Activated T-helper 1 cell treated with anti-CD3 and anti-CD28 coated beads, Interleukin-12 subunit alpha, Interleukin-12 subunit beta, Interleukin-2, Interleukin-4 antibody, amounts not matched to agents 30 ng/mL and 10 ng/mL and 1 ng/mL, durations not matched to agents 14 hours and 24 hours and 36 hours (primary cell): ENCODE measurements around the gene CADPS2. TPM values are rescaled to one million over a fixed set of nuclear protein-coding genes. Genes with fewer than 3 reads are reported as not detected.

ENCODE experiments used
- DNase-seq: peaks from one replicate; pipeline ENCODE4 v3.0.0; 2021; ENCODE audit warnings: low spot score
- H3K27ac Mint-ChIP-seq: one replicate; pipeline ENCODE4 v1.8.0; 2021; ENCODE audit warnings: mild to moderate bottlenecking, mixed read lengths
- H3K27me3 Mint-ChIP-seq: one replicate; pipeline ENCODE4 v1.8.0; 2022; ENCODE audit warnings: mild to moderate bottlenecking, moderate library complexity, mixed read lengths; ENCODE audit not compliant: insufficient read depth
- H3K36me3 Mint-ChIP-seq: one replicate; pipeline ENCODE4 v1.8.0; 2021; ENCODE audit warnings: low read depth, mixed read lengths
- H3K4me1 Mint-ChIP-seq: one replicate; pipeline ENCODE4 v1.8.0; 2021; ENCODE audit warnings: low read depth, mixed read lengths
- H3K4me3 Mint-ChIP-seq: one replicate; pipeline ENCODE4 v1.8.0; 2021; ENCODE audit warnings: mild to moderate bottlenecking, moderate library complexity, mixed read lengths
- H3K9me3 Mint-ChIP-seq: one replicate; pipeline ENCODE4 v1.8.0; 2021; ENCODE audit warnings: mixed read lengths
- intact Hi-C: fragments of 100-400 bp; cut with micrococcal nuclease; formaldehyde crosslinking; loops from one replicate; pipeline ENCODE4 v1.15.1; 2024
- total RNA-seq: library from RNA; stranded (reverse); gene quantifications from 2 replicates; pipeline ENCODE4 v1.2.3, GENCODE V29; 2022

Gene CADPS2
- total RNA-seq, 1 donor from 2014 or later, result not detected

DNA sequence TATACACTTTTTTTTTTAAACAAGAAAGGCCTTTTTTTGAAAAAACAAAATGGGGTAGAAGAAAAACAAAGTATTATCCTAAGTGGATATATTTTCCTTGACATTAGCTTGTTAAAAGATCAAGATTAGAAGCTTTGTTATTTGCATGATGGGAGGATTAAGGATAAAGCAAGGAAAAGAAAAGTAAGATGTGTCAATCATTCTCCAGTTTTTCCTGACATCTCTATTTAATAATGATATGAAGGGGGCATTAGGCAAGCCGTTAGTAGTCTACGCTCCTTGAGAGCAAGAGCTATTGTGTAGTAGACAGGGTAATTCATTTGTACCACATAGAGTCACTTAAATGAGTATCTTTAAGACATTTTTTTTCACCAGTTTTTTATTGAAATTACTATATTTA is 324.9 kb downstream of the CADPS2 start:
- no peak for DNase-seq
- no peak overlapping the region for H3K27ac Mint-ChIP-seq
- H3K4me1 Mint-ChIP-seq, result no peaks in the 10 kb centered on the region
- no peaks in the 10 kb centered on the region for H3K27me3 Mint-ChIP-seq
- H3K9me3 Mint-ChIP-seq, result no peaks in the 10 kb centered on the region
- no peaks in the 10 kb centered on the region for H3K36me3 Mint-ChIP-seq
- intact Hi-C loops, result no loop called here
- no peak overlapping the region for H3K4me3 Mint-ChIP-seq

GRCh38 chr7:122556873-122557542 is 329.3 kb downstream of the CADPS2 start:
- H3K9me3 Mint-ChIP-seq, result no peaks in the 10 kb centered on the region
- intact Hi-C loops, result no loop called here

GRCh38 chr7:122556219-122556618 is 330.0 kb downstream of the CADPS2 start:
- no peak for DNase-seq
- no peaks in the 10 kb centered on the region for H3K9me3 Mint-ChIP-seq
- no peaks in the 10 kb centered on the region for H3K36me3 Mint-ChIP-seq
- H3K4me1 Mint-ChIP-seq, result no peaks in the 10 kb centered on the region
- H3K4me3 Mint-ChIP-seq, result no peak overlapping the region
- no peaks in the 10 kb centered on the region for H3K27me3 Mint-ChIP-seq
- intact Hi-C loops, result no loop called here
- H3K27ac Mint-ChIP-seq, result no peak overlapping the region

More at GRCh38 chr7:122556873-122557542, 329.3 kb downstream of the CADPS2 start:
- Mint-ChIP-seq H3K27me3 (no peaks in the 10 kb centered on the region), H3K4me1 (no peaks in the 10 kb centered on the region), H3K4me3 (no peak overlapping the region), H3K36me3 (no peaks in the 10 kb centered on the region), H3K27ac (no peak overlapping the region)
- no peak for DNase-seq

DNA sequence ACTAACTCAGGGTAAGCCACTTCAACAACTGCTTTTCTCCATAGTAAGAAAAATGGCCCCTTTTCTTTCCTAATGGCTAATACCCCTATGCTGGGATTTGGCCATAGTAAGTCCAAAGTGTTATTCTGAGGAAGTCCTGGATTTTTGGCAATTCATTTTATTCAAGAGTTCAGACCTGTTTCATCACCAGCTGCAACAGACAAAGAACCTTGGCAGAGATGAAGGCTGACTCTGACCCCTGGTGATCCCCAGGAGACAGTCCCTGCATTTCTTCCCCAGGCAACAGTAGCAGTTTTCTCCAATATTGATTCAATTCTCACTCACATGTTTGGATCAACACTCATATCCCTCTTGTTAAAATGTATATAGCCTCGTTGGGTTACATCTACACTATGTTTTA is 332.5 kb downstream of the CADPS2 start:
- no peaks in the 10 kb centered on the region for H3K9me3 Mint-ChIP-seq
- H3K4me1 Mint-ChIP-seq, result no peaks in the 10 kb centered on the region
- no peak for DNase-seq
- H3K27ac Mint-ChIP-seq, result no peak overlapping the region
- H3K4me3 Mint-ChIP-seq, result no peak overlapping the region
- intact Hi-C loops, result no loop called here
- H3K27me3 Mint-ChIP-seq, result no peaks in the 10 kb centered on the region
- H3K36me3 Mint-ChIP-seq, result no peaks in the 10 kb centered on the region

GRCh38 chr7:122552769-122553168 is 333.5 kb downstream of the CADPS2 start:
- Mint-ChIP-seq H3K9me3 (no peaks in the 10 kb centered on the region), H3K4me1 (no peaks in the 10 kb centered on the region), H3K27ac (no peak overlapping the region), H3K27me3 (no peaks in the 10 kb centered on the region), H3K4me3 (no peak overlapping the region), H3K36me3 (no peaks in the 10 kb centered on the region)
- DNase-seq, result no peak
- intact Hi-C loops, result no loop called here

DNA sequence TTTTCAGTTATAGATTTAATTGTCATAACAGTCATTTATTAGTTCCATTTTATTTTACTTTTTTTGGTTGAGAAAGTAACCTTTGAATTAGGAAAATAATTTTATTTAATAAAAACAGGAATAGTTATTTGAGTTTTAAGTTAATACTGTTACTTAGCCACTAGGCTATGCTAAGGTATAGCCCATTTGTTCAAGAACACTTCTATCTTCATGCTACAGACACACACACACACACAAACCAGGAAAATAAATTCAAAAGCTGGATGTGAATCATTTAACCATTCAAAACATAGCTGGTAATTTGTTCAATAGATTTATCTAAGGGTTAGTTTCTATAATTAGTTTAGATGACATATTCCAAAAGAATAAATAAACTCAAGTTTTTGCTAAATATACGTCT is 335.7 kb downstream of the CADPS2 start:
- H3K27ac Mint-ChIP-seq, result no peak overlapping the region
- intact Hi-C loops, result no loop called here
- no peaks in the 10 kb centered on the region for H3K9me3 Mint-ChIP-seq
- H3K36me3 Mint-ChIP-seq, result no peaks in the 10 kb centered on the region
- no peaks in the 10 kb centered on the region for H3K27me3 Mint-ChIP-seq
- no peak for DNase-seq
- H3K4me3 Mint-ChIP-seq, result no peak overlapping the region
- H3K4me1 Mint-ChIP-seq, result no peaks in the 10 kb centered on the region

DNA sequence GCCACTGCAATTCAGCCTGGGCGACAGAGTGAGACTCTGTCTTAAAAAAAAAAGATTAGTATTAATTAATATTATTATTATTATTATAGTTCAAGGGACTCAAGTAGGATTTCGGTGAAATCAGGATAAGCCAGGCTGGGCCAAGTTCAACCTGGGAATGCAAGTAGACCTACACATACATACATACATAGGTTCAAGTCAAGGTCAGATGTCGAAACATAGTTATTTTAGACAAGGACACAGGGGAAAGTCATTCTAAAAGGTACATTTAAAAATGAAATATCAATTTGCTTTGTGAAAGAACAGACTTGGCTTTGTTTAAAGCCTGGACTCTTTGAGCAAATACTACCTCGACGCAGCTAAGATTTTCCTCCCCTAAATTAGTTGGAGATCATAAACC is 336.7 kb downstream of the CADPS2 start:
- no peaks in the 10 kb centered on the region for H3K27me3 Mint-ChIP-seq

DNA sequence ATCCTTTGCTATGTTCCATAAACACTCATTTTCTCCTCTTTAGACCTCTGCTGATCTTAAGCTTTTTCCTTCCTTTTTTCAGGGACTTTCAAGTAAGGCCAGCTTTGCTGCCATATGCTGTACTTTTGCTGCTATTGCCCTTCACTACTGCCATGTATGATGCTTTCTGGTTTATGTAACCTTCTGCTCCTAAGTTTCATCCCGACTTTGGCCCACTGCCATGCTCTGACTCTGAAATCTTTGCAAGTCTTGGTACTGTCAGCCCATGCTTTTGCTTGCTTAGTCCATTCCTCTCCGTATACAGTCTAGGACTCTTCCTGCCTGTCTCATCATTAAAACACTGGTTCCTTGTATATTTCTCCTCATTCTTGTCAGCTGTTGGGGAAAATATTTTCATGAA is 339.8 kb downstream of the CADPS2 start:
- intact Hi-C loops, result no loop called here
- Mint-ChIP-seq H3K27ac (no peak overlapping the region), H3K36me3 (no peaks in the 10 kb centered on the region), H3K27me3 (no peaks in the 10 kb centered on the region), H3K4me3 (no peak overlapping the region), H3K9me3 (no peaks in the 10 kb centered on the region), H3K4me1 (no peaks in the 10 kb centered on the region)
- DNase-seq, result no peak

More for the DNA sequence above, 336.7 kb downstream of the CADPS2 start:
- no peak overlapping the region for H3K27ac Mint-ChIP-seq
- no peak for DNase-seq
- intact Hi-C loops, result no loop called here
- H3K4me1 Mint-ChIP-seq, result no peaks in the 10 kb centered on the region
- H3K36me3 Mint-ChIP-seq, result no peaks in the 10 kb centered on the region
- H3K4me3 Mint-ChIP-seq, result no peak overlapping the region
- H3K9me3 Mint-ChIP-seq, result no peaks in the 10 kb centered on the region

DNA sequence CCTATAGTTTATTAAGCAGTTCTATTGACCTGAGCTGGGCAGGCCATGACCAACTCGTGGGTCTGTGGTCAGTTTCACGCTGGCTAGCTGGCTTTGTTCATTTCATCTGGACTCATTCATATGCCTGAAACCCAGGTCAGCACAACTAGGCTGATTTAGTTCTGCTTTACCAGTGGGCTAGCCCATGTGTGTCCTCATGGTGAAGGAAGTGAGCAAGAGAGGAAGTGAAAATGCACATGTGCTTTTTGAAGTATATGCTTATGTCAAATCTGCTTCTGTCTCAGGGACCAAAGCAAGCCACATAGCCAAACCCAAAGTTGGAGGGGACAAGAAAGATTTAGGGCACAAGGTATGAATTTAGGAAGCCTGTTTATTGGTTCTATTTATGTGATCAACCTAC is 341.8 kb downstream of the CADPS2 start:
- H3K4me3 Mint-ChIP-seq, result no peak overlapping the region
- no peaks in the 10 kb centered on the region for H3K4me1 Mint-ChIP-seq
- intact Hi-C loops, result no loop called here
- no peak overlapping the region for H3K27ac Mint-ChIP-seq
- H3K27me3 Mint-ChIP-seq, result peaks cover 1% of the 10 kb centered on the region
- H3K36me3 Mint-ChIP-seq, result no peaks in the 10 kb centered on the region
- no peaks in the 10 kb centered on the region for H3K9me3 Mint-ChIP-seq
- DNase-seq, result no peak

- Mint-ChIP-seq H3K36me3 (no peaks in the 10 kb centered on the region), H3K4me3 (no peak overlapping the region), H3K27me3 (peaks cover 1% of the 10 kb centered on the region), H3K9me3 (no peaks in the 10 kb centered on the region), H3K4me1 (no peaks in the 10 kb centered on the region), H3K27ac (no peak overlapping the region)
- no peak for DNase-seq
- intact Hi-C loops, result no loop called here
These were observed 342.4 kb downstream of the CADPS2 start for GRCh38 chr7:122543891-122544290.

- DNase-seq, result no peak
- H3K9me3 Mint-ChIP-seq, result no peaks in the 10 kb centered on the region
- H3K27me3 Mint-ChIP-seq, result peaks cover 1% of the 10 kb centered on the region
- intact Hi-C loops, result no loop called here
- H3K4me3 Mint-ChIP-seq, result no peak overlapping the region
- H3K27ac Mint-ChIP-seq, result no peak overlapping the region
- H3K4me1 Mint-ChIP-seq, result no peaks in the 10 kb centered on the region
- no peaks in the 10 kb centered on the region for H3K36me3 Mint-ChIP-seq
These were observed 343.1 kb downstream of the CADPS2 start for GRCh38 chr7:122543166-122543565.

DNA sequence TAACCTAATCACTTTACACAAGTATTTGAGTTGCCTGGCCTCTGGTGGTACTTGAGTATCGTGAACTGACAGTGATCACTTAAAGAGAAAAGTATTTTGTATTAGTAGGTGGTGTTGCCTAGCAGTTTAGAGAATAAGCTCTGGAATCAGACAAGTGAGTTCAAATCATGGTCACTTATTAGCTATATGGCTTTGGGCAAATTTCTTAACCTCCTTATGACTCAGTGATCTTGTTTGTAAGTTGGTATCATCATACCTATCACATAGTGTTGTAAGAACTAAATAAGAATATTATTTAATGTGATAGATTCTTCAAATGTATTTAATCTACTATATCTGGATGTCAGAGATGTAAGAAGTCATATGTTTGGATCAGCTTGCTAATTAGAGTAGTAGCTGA is 351.2 kb downstream of the CADPS2 start:
- no peaks in the 10 kb centered on the region for H3K9me3 Mint-ChIP-seq
- no peak for DNase-seq
- H3K36me3 Mint-ChIP-seq, result no peaks in the 10 kb centered on the region
- no peaks in the 10 kb centered on the region for H3K4me1 Mint-ChIP-seq
- H3K27me3 Mint-ChIP-seq, result peaks cover 1% of the 10 kb centered on the region
- intact Hi-C loops, result no loop called here
- H3K4me3 Mint-ChIP-seq, result no peak overlapping the region
- H3K27ac Mint-ChIP-seq, result no peak overlapping the region

DNA sequence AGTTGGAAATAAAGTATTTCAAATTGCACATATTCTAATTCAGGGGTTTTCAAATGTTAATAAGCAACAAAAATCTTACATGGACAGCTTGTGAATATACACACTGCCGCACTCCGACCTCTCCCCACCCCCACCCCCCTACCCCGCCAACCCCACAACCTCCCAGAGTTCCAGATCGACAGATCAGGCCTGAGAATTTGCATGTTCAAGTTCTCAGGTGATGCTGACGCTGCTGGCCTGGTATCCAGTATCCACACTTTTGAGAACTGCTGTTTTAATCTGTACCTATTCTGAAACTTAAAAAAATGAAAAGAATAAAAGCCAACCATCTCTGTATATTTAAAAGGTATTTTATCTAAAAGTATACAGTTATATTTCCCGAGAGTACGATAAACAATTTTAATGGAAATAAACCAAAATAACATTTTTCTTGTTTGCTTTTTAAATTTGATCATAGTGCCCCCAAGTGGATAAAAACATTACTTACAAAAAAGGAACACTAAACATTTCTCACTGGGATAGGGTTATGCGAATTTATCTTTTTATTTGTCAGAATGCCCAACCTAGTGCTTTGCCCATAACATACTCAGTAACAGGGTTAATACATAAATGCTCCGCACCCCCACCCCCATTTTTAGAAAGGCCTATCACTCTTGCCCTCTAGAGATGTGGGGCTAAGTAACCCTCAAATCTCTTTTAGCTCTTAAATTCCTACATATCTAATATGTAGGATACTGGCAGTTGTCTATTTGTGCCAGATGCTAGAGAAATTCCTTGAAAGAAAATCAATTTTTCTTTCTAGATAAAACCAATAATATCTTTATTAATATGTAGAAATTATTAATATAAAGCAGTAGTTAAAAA is 353.6 kb downstream of the CADPS2 start:
- H3K36me3 Mint-ChIP-seq, result no peaks in the 10 kb centered on the region
- H3K9me3 Mint-ChIP-seq, result no peaks in the 10 kb centered on the region
- no peaks in the 10 kb centered on the region for H3K4me1 Mint-ChIP-seq
- H3K27ac Mint-ChIP-seq, result no peak overlapping the region
- H3K4me3 Mint-ChIP-seq, result no peak overlapping the region
- no peaks in the 10 kb centered on the region for H3K27me3 Mint-ChIP-seq
- no peak for DNase-seq
- intact Hi-C loops, result no loop called here
